Measurements from ENCODE around the gene VSIG2. TPM values are rescaled to one million over a fixed set of nuclear protein-coding genes. Genes with fewer than 3 reads are reported as not detected.

Gene VSIG2
- total RNA-seq, result not detected

- H3K4me3 Mint-ChIP-seq, result no peak within 1 kb of the TSS
- DNase-seq, result no peak
- H3K27me3 Mint-ChIP-seq, result peaks cover 8% of the 10 kb centered on the region
- H3K36me3 Mint-ChIP-seq (ENCODE audit: low read depth), result no peaks in the 10 kb centered on the region
- H3K4me1 Mint-ChIP-seq, result peaks cover 3% of the 10 kb centered on the region
- no peak for ATAC-seq
- POLR2A ChIA-PET, result no interaction called here
- H3K27ac Mint-ChIP-seq, result no peak within 1 kb of the TSS
- intact Hi-C loops (cut with DNase I, micrococcal nuclease), result no loop called here
- H3K9me3 Mint-ChIP-seq (ENCODE audit: low read depth), result no peaks in the 10 kb centered on the region
- CTCF ChIA-PET, result interaction anchor here (0.7 to 1.3 kb wide), 3 partner anchors 11 to 85 kb away, joined by 3 to 4 read pairs (median 3); no protein-coding TSS in a partner anchor
These were observed at the start of gene VSIG2 for GRCh38 chr11:124751741-124752470. Gene VSIG2 (minus strand): TSS chr11:124752255. CDS start chr11:124752137, 118 bp downstream.

- peak overlapping the region; percentile 95 for H3K27ac Mint-ChIP-seq
- intact Hi-C loops (cut with DNase I, micrococcal nuclease), result loop anchor here (2.0 kb wide), 3 partner anchors 76 to 686 kb away; partner anchors contain the start of genes SIAE (in 1 of the 2), SPA17 (in 1 of the 2) and VWA5A (in 1 of the 2)
These were observed 49.0 kb upstream of the VSIG2 start for GRCh38 chr11:124801014-124801413.

DNA sequence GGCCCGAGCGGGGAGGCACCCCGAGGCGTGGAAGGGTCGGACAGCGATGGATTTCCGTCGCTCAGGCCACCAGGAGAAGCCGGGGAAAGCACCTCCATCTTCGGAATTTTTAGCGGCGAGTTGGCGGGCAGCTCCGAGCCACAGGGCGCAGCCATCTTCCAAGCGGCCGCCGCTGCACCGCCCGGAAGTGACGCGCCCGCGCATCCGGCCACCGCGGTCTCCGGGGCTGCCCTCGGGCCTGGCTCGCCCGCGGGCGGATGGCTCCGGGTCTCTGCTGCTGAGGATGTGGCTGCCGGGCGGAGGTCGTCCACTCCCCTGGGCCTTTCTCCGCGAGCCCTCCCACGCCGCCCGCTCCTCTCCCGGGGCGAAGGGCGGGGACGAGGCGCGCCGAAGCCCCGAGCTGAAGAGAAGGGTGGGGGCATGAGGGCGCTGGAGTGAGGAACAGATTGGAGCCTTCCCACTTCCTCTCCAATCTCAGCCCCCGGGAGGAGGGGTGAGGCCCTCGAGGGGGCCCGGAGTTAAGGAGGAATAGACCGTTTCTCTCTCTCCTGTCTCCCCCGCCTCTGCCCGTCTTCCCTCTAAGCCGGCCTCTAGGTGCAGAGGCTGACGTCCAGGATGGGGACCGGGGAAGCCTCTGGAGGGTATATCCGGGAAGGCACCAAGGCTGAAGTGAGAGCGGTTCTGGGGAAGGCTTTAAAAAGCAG, 48.3 kb upstream of the VSIG2 start, which contains the start of gene MSANTD2:
Gene MSANTD2 (minus strand): TSS at position 181 of the 704 bp plus-strand sequence. CDS start 26 bp downstream, at position 155.
- intact Hi-C loops (cut with DNase I, micrococcal nuclease), result loop anchor here (1.0 to 2.0 kb wide), 9 partner anchors 37 to 686 kb away; partner anchors contain the start of genes SIAE (in 2 of the 2), SPA17 (in 2 of the 2), NRGN (in 1 of the 2) and TBRG1 (in 1 of the 2)
- POLR2A ChIA-PET, result interaction anchor here (0.6 to 1.6 kb wide), 5 partner anchors 18 to 1496 kb away, joined by 3 to 7 read pairs (median 4); partner anchors contain the start of genes SIAE and SPA17
- Mint-ChIP-seq H3K36me3 (ENCODE audit: low read depth) (no peaks in the 10 kb centered on the region), H3K4me1 (peaks cover 36% of the 10 kb centered on the region), H3K9me3 (ENCODE audit: low read depth) (no peaks in the 10 kb centered on the region), H3K4me3 (peak within 1 kb of the TSS; percentile 83), H3K27ac (peak within 1 kb of the TSS; percentile 95), H3K27me3 (no peaks in the 10 kb centered on the region)
- peak; percentile 88 for DNase-seq
- CTCF ChIA-PET, result interaction anchor here (0.6 to 6.5 kb wide), 14 partner anchors 13 to 314 kb away, joined by 3 to 56 read pairs (median 6); partner anchors contain the start of gene ESAM
- ATAC-seq, result peak; percentile 89

More at GRCh38 chr11:124801014-124801413, 49.0 kb upstream of the VSIG2 start:
- ATAC-seq, result peak; percentile 39
- Mint-ChIP-seq H3K4me3 (peak overlapping the region; percentile 83), H3K36me3 (ENCODE audit: low read depth) (no peaks in the 10 kb centered on the region), H3K4me1 (peaks cover 36% of the 10 kb centered on the region), H3K9me3 (ENCODE audit: low read depth) (no peaks in the 10 kb centered on the region), H3K27me3 (no peaks in the 10 kb centered on the region)
- ChIA-PET POLR2A (interaction anchor here (0.6 to 1.6 kb wide), 6 partner anchors 19 to 1558 kb away, joined by 3 to 7 read pairs (median 5); partner anchors contain the start of genes SIAE and SPA17), CTCF (interaction anchor here (0.6 to 6.5 kb wide), 12 partner anchors 13 to 313 kb away, joined by 3 to 56 read pairs (median 4); partner anchors contain the start of gene ESAM)
- peak; percentile 15 for DNase-seq

DNA sequence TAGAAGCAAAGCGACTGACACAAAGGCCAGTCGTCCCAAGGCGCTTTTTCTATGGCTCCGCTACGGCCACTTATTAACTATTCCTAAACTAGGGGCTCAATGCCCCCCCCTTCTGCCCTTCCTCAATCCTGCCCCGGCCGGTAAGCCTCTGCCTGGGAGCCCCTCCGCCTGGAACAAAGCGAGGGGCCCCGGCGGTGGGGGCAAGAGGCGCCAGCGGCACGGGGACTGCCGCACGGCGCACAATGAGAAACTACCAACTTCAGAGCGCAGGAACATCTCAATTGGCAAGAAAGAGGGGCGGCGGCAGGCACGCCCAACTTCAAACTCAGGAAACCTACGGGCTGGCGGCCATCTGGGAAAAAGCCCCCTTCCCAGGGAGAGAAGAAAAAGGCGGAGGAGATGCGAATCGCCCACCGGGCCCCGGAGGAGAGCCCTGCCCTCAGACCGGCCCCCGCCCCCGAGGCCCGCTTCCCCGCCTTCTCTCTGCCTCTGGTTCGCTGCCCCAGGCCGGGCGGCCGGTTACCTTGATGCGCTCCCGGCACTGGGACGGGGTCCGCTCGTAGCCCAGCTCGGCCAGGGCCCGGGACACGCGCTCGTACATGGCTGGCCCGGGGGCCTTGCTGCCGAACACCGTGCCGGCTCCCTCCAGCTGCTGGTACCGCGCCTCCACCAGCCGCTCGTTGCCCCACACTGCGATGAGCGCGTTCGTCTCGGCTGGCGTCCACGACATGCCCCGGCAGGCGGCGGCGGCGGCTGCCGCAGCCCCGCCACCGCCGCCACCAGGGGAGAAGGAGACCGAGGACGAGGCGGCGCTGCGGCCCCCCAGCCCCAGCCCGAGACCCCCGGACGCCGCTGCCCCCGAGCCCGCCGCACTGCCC, 47.5 kb upstream of the VSIG2 start:
- peaks cover 36% of the 10 kb centered on the region for H3K4me1 Mint-ChIP-seq
- CTCF ChIA-PET, result interaction anchor here (0.6 to 6.5 kb wide), 18 partner anchors 14 to 308 kb away, joined by 3 to 56 read pairs (median 4); partner anchors contain the start of genes ROBO3, SIAE and SPA17
- H3K27ac Mint-ChIP-seq, result peak overlapping the region; percentile 84
- POLR2A ChIA-PET, result interaction anchor here (1.6 kb wide), 1 partner anchor 31 kb away, joined by 3 read pairs; no protein-coding TSS in a partner anchor
- DNase-seq, result peak; percentile 63
- intact Hi-C loops (cut with DNase I, micrococcal nuclease), result loop anchor here (1.0 to 2.0 kb wide), 12 partner anchors 37 to 685 kb away; partner anchors contain the start of genes SIAE (in 2 of the 2), SPA17 (in 2 of the 2), CCDC15 (in 1 of the 2) and ESAM (in 1 of the 2)
- no peaks in the 10 kb centered on the region for H3K36me3 Mint-ChIP-seq (ENCODE audit: low read depth)
- no peaks in the 10 kb centered on the region for H3K27me3 Mint-ChIP-seq
- peak; percentile 52 for ATAC-seq
- H3K4me3 Mint-ChIP-seq, result peak overlapping the region; percentile 83
- no peaks in the 10 kb centered on the region for H3K9me3 Mint-ChIP-seq (ENCODE audit: low read depth)

- intact Hi-C loops (cut with DNase I, micrococcal nuclease), result loop anchor here (1.0 kb wide), 4 partner anchors 37 to 155 kb away; partner anchors contain the start of genes CCDC15 (in 1 of the 2) and ESAM (in 1 of the 2)
- Mint-ChIP-seq H3K9me3 (ENCODE audit: low read depth) (no peaks in the 10 kb centered on the region), H3K4me3 (peak overlapping the region; percentile 83), H3K4me1 (peaks cover 39% of the 10 kb centered on the region), H3K27me3 (no peaks in the 10 kb centered on the region), H3K27ac (peak overlapping the region; percentile 84), H3K36me3 (ENCODE audit: low read depth) (no peaks in the 10 kb centered on the region)
- DNase-seq (no peak), ATAC-seq (no peak)
- POLR2A ChIA-PET, result no interaction called here
- CTCF ChIA-PET, result interaction anchor here (0.6 to 6.5 kb wide), 14 partner anchors 13 to 199 kb away, joined by 3 to 56 read pairs (median 4); partner anchors contain the start of genes ROBO3, SIAE and SPA17
These were observed 46.9 kb upstream of the VSIG2 start for GRCh38 chr11:124798991-124799347.

DNA sequence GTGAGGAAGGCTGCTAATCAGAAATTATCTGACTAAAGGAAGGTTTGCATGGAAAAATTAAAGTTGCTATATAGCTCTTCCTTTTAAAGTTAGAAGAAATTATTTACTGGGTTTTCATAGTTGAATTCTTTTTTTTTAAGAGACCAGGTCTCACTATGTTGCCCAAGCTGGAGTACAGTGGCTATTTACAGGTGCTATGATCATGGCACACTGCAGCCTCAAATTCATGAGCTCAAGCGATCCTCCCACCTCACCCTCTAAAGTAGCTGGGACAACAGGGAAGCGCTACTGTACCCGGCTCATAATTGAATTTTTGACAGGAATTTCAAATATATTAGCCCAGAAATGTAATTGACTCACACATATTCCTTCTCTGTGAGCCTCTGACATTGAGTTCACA, 44.3 kb upstream of the VSIG2 start:
- no peaks in the 10 kb centered on the region for H3K27me3 Mint-ChIP-seq
- intact Hi-C loops (cut with DNase I, micrococcal nuclease), result no loop called here
- no peak overlapping the region for H3K27ac Mint-ChIP-seq
- ChIA-PET CTCF (interaction anchor here (1.0 to 6.5 kb wide), 4 partner anchors 33 to 50 kb away, joined by 3 to 56 read pairs (median 6); no protein-coding TSS in a partner anchor), POLR2A (interaction anchor here (0.6 kb wide), 1 partner anchor 329 kb away, joined by 3 read pairs; no protein-coding TSS in a partner anchor)
- ATAC-seq (no peak), DNase-seq (no peak)
- no peaks in the 10 kb centered on the region for H3K9me3 Mint-ChIP-seq (ENCODE audit: low read depth)
- no peak overlapping the region for H3K4me3 Mint-ChIP-seq
- no peaks in the 10 kb centered on the region for H3K36me3 Mint-ChIP-seq (ENCODE audit: low read depth)
- H3K4me1 Mint-ChIP-seq, result peaks cover 51% of the 10 kb centered on the region

GRCh38 chr11:124793466-124794278, 41.6 kb upstream of the VSIG2 start:
- peak; percentile 72 for ATAC-seq
- Mint-ChIP-seq H3K4me1 (peaks cover 47% of the 10 kb centered on the region), H3K9me3 (ENCODE audit: low read depth) (no peaks in the 10 kb centered on the region), H3K36me3 (ENCODE audit: low read depth) (no peaks in the 10 kb centered on the region), H3K27ac (no peak overlapping the region), H3K27me3 (no peaks in the 10 kb centered on the region), H3K4me3 (no peak overlapping the region)
- ChIA-PET CTCF (interaction anchor here (0.5 to 3.4 kb wide), 24 partner anchors 10 to 1407 kb away, joined by 3 to 25 read pairs (median 4); partner anchors contain the start of genes ESAM and TBRG1), POLR2A (interaction anchor here (0.5 kb wide), 1 partner anchor 676 kb away, joined by 3 read pairs; no protein-coding TSS in a partner anchor)
- peak; percentile 38 for DNase-seq
- intact Hi-C loops (cut with DNase I, micrococcal nuclease), result loop anchor here (1.0 kb wide), 1 partner anchor 124 kb away; no protein-coding TSS in a partner anchor

DNA sequence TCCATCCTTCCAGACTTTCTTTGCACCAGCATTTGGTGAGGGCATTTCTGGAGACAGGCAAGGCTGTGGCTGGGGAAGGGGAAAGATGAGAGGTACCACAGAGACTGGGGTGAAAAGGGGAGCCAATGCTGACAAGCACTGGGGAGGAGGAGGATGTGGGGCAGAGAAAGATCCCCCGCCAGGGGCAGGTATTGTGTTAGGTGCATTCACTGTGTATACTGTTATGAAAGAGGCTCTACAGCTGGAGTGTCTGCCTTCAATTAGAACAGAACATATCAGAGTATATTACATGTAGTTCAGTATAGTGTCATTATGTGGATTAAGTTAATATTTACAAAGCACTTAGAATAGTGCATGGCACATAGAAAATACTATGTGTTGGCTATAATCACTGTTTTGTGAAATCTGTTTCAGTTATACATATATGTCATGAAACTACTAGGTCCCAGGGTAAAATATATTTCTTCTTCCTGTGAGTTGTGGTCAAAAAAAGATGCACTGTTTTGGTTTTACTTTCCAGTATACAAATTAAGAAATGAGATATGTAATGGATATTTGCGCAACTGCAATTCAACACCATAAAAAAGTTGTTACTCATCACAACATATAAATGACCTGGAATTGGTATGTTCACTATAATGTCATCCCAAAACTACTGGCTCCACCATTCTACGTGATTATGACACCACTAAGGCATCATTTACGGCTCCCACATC, 39.7 kb upstream of the VSIG2 start:
- intact Hi-C loops (cut with DNase I, micrococcal nuclease), result loop anchor here in 1 of 2 experiments (1.0 kb wide), 1 partner anchor 28 kb away; no protein-coding TSS in a partner anchor
- Mint-ChIP-seq H3K4me1 (peaks cover 33% of the 10 kb centered on the region), H3K4me3 (no peak overlapping the region), H3K9me3 (ENCODE audit: low read depth) (no peaks in the 10 kb centered on the region), H3K36me3 (ENCODE audit: low read depth) (no peaks in the 10 kb centered on the region), H3K27me3 (no peaks in the 10 kb centered on the region), H3K27ac (no peak overlapping the region)
- ChIA-PET CTCF (interaction anchor here (0.9 to 3.0 kb wide), 3 partner anchors 9 to 14 kb away, joined by 3 to 15 read pairs (median 3); no protein-coding TSS in a partner anchor), POLR2A (no interaction called here)
- DNase-seq (no peak), ATAC-seq (peak; percentile 54)

- ATAC-seq, result no peak
- Mint-ChIP-seq H3K9me3 (ENCODE audit: low read depth) (no peaks in the 10 kb centered on the region), H3K4me1 (peaks cover 23% of the 10 kb centered on the region), H3K27ac (no peak overlapping the region), H3K36me3 (ENCODE audit: low read depth) (no peaks in the 10 kb centered on the region), H3K4me3 (no peak overlapping the region), H3K27me3 (no peaks in the 10 kb centered on the region)
- intact Hi-C loops (cut with DNase I, micrococcal nuclease), result no loop called here
- POLR2A ChIA-PET, result no interaction called here
- CTCF ChIA-PET, result interaction anchor here (0.8 to 1.9 kb wide), 4 partner anchors 9 to 118 kb away, joined by 3 to 5 read pairs (median 4); no protein-coding TSS in a partner anchor
- DNase-seq, result no peak
These were observed 36.5 kb upstream of the VSIG2 start for GRCh38 chr11:124788521-124788920.

All from activated CD4-positive, alpha-beta T cell treated with anti-CD3 and anti-CD28 coated beads for 36 hours (primary cell).